Motor neuron (in vitro differentiated cells): ENCODE results near the gene FKBP9. TPM values are rescaled to one million over a fixed set of nuclear protein-coding genes. Genes with fewer than 3 reads are reported as not detected.
"Not testable (repeated sequence)": the region's sequence is repeated elsewhere in the genome, so short reads cannot be mapped to it uniquely, and the experiment has no call there.

Experiments used
- ATAC-seq, 8 experiments: fragments of 200-7000 bp; cut with Tn5 transposase; replicated peaks in 6 of 8; 2 replicates each; pipeline ENCODE4 v1.8.0; 2021; ENCODE audit warnings: mild to moderate bottlenecking in 8 of 8, moderate library complexity in 8 of 8
- H3K27ac ChIP-seq, 2 donors: fragments of 250-450 bp; sonication (Bioruptor Pico); 2 replicates each; pipeline ENCODE4 v1.9.0; 2021; ENCODE audit warnings: antibody characterized with exemption in 2 of 2, mild to moderate bottlenecking in 2 of 2, moderate library complexity in 1 of 2
- H3K4me1 ChIP-seq, 2 donors: fragments of 250-450 bp; sonication (Bioruptor Pico); replicated peaks in 1 of 2; 2 replicates each; pipeline ENCODE4 v1.6.1; 2021; ENCODE audit warnings: antibody characterized with exemption in 2 of 2, mild to moderate bottlenecking in 2 of 2, moderate library complexity in 1 of 2
- H3K4me3 ChIP-seq, 5 donors: fragments of 250-450 bp; sonication (Bioruptor Pico); 2 replicates each; pipeline ENCODE4 v1.9.0; 2021; ENCODE audit warnings: antibody characterized with exemption in 5 of 5, mild to moderate bottlenecking in 5 of 5, moderate library complexity in 4 of 5
- WGBS, 10 experiments: fragments of 450-650 bp; shearing (Covaris generic); methylation state at CpG; one replicate each; pipeline ENCODE4 v1.0.0; 2022; 5-methylcytosine and 5-hydroxymethylcytosine counted together
- in situ Hi-C, 9 experiments: fragments of 400-800 bp; cut with MboI; loops; one replicate each; pipeline ENCODE4 v1.15.0; 2021; ENCODE audit warnings: low sequenced_read_pairs in 9 of 9, low pct_unique_long_range_greater_than_20kb in 2 of 9; ENCODE audit not compliant: unreplicated experiment in 9 of 9
- total RNA-seq, 8 experiments: library from RNA; unstranded; fragments of 300-600 nt; gene quantifications; 2 replicates each; pipeline versions ENCODE4 v1.2.3 to v1.2.4, GENCODE V29; 2022

The FKBP9 gene
- total RNA-seq, 8 experiments from 2014 or later: 28.9 to 100 (median 40.4) TPM

DNA sequence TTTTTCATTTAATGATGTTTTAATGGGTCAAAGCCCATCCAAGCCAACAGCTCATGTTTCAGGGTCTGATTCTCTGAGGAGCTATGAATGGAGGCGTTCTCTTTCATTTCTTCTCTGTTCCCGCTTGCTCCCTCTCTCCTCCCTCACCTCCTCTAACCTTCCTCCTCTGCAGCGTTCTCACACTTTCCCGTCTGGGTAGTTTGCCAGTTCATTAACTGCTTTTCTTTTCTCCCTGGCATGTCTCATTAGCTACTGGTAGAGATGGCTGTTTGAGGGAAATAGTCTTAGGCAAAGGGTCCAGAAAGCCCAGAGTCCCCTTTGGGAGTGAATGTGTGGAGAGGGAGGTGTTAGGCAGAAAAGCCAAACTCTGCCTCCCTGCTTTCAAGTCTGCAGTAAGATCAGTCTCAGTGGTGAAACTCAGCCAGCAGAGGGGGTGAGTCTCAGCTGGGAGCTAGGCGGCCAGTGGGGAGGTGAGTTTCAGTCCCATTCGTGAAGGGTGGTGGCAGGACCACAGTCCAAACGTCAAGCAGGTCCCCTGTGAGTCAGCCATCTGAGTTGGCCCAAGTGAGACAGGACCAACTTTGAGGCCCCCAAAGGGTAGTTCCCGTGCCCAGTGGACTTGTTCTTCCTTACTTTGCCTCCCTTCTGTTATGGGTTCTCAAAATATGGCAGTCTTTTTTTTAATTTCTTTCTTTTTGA lies 7.4 kb downstream of the FKBP9 start:
- H3K4me1 ChIP-seq, H3K27ac ChIP-seq, in situ Hi-C loops, H3K4me3 ChIP-seq: not testable (repeated sequence)
- ATAC-seq: peak; percentile 46 to 99 (median 72)
- 13 to 100% (median 33%) methylated on average over 1 to 3 of the region's 8 CpGs; no CpG with 5 or more reads in 5 of the 10 experiments for WGBS, 10 experiments

- in situ Hi-C loops, H3K4me1 ChIP-seq, H3K27ac ChIP-seq, H3K4me3 ChIP-seq: not testable (repeated sequence)
- 100% methylated on average over 1 of the region's 5 CpGs; no CpG with 5 or more reads in 9 of the 10 experiments for WGBS, 10 experiments
- ATAC-seq: peak in 6 of 8 experiments; percentile 8 to 83 (median 59)
Observed at GRCh38 chr7:32966489-32967267, 9.4 kb downstream of the FKBP9 start.

DNA sequence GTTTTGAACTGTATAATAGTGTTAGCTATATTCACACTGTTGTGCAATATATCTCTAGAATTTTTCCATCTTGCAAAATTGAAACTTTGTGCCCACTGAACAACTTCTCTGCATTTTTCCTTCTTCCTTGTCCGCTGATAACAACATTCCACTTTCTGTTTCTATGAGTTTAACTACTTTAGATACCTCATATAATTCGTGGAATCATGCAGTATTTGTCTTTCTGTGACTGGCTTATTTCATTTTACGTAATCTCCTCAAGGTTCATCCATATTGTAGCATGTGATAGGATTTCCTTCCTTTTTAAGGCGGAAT lies 10.0 kb downstream of the FKBP9 start:
- H3K4me3 ChIP-seq, ATAC-seq, H3K4me1 ChIP-seq, H3K27ac ChIP-seq, in situ Hi-C loops: not testable (repeated sequence)
- WGBS, 10 experiments: 60 to 100% (median 90%) methylated on average over 1 to 4 of the region's 4 CpGs; no CpG with 5 or more reads in 2 of the 10 experiments

DNA sequence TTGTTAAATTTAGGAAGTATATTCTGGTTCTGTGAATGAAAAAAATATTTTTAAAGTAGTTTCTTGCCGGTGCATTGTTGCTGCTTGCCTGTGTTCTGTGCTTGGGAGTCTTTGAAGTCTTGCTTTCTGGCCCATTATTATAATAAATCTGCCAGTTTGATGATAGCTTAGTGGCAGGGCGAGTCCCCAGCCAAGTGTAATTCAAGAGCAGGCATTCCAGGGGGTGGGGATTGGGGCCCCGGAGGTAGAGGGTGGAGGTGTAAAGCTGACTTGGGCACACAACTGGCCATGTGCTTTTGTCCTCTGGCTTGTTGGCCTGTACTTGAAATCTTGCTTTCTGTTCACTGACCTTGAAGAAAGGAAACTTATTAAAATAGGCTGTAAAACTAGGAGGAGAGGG lies 14.7 kb downstream of the FKBP9 start:
- WGBS, 10 experiments: 83% methylated on average over 1 of the region's 3 CpGs; no CpG with 5 or more reads in 9 of the 10 experiments
- H3K4me1 ChIP-seq, H3K4me3 ChIP-seq, in situ Hi-C loops, H3K27ac ChIP-seq: not testable (repeated sequence)
- ATAC-seq: peak in 5 of 8 experiments; percentile 32 to 92 (median 79)

- ATAC-seq, H3K4me3 ChIP-seq, in situ Hi-C loops, H3K27ac ChIP-seq, H3K4me1 ChIP-seq: not testable (repeated sequence)
- 80 to 100% (median 100%) methylated on average over 1 to 2 of the region's 2 CpGs; no CpG with 5 or more reads in 4 of the 10 experiments for WGBS, 10 experiments
Observed at GRCh38 chr7:32977159-32977558, 19.9 kb downstream of the FKBP9 start.

DNA sequence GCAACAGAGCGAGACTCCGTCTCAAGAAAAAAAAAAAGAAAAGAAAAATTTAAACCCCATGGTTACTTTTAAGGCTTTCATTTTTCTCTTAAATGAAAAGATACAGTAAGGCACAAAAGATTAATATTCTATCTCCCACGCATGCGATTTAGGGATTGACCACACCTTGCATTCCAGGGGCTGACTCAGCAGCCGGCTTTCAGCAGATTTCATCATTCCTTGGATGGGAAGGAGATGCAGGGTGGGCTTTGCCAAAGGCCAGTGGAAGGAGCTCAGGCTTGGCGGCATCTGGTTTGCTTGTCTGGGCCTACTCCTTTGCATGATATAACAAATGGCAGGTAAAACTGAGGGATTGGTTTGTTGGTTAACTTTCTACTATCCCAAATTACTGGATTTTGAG lies 22.0 kb downstream of the FKBP9 start:
- WGBS, 10 experiments: 30 to 100% (median 93%) methylated on average over 1 to 6 of the region's 6 CpGs; no CpG with 5 or more reads in 3 of the 10 experiments
- H3K4me3 ChIP-seq, H3K27ac ChIP-seq, in situ Hi-C loops, H3K4me1 ChIP-seq: not testable (repeated sequence)
- ATAC-seq: peak in 3 of 8 experiments; percentile 63 to 77 (median 67)

GRCh38 chr7:32979902-32980301 lies 22.7 kb downstream of the FKBP9 start:
- H3K27ac ChIP-seq, H3K4me3 ChIP-seq, H3K4me1 ChIP-seq, ATAC-seq, in situ Hi-C loops: not testable (repeated sequence)
- no CpG with 5 or more reads among the region's 2 CpGs for WGBS, 10 experiments

DNA sequence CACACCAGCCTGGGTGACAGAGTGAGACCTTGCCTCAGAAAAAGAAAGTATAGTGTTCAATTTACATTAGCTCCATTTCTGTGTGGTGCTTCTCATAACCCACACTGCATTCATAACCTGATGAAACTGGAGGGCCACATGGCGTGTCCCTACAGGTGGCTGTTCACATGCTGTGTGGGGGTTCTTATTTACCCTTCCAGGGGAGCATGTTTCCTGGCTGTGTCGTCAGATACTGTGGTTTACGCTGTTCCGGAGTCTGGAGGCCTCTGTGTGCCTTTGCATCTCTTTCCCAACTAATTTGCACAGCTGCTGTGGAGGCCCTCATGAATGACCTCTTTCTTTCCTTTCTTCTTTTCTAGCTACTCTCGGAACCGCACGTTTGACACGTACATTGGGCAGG lies 30.9 kb downstream of the FKBP9 start:
- no CpG with 5 or more reads among the region's 8 CpGs for WGBS, 10 experiments
- in situ Hi-C loops, H3K4me1 ChIP-seq, H3K4me3 ChIP-seq, H3K27ac ChIP-seq, ATAC-seq: not testable (repeated sequence)

GRCh38 chr7:32991068-32991585 lies 33.9 kb downstream of the FKBP9 start:
- H3K4me1 ChIP-seq, H3K27ac ChIP-seq, in situ Hi-C loops, H3K4me3 ChIP-seq: not testable (repeated sequence)
- no CpG with 5 or more reads among the region's 5 CpGs for WGBS, 10 experiments
- ATAC-seq: peak; percentile 25 to 87 (median 64)

DNA sequence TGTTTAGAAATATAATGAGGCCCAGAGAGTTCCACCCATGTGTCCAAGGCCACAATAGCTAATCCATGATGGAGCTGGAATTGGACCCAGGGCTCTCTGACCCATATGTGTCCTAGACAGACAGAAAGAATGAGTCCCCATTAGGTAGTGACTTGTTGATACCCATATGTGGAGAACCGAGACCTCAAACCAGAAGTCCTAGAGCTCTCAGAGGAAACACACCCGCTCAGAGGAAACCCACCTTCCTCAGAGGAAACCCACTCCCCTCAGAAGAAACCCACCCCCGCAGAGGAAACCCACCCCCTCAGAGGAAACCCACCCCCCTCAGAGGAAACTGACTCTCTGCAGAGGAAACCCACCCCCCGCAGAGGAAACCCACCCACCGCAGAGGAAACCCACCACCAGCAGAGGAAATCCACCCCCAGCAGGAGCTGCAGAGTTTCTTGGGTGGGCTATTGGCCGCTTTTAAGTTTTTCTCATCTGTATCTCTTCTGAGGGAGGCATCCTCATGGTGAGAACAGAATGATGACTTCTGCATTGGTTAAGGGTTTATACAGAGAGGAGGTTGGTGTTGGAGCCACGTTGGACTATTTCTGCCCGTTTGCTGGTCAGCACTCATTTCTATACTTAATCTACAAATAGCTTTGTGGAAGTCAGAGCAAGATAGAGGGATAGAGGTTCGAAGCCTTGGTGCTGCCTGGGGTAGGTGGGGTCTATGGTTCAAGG lies 34.9 kb downstream of the FKBP9 start:
- WGBS, 10 experiments: no CpG with 5 or more reads among the region's 9 CpGs
- ATAC-seq, H3K4me3 ChIP-seq, H3K4me1 ChIP-seq, in situ Hi-C loops, H3K27ac ChIP-seq: not testable (repeated sequence)

DNA sequence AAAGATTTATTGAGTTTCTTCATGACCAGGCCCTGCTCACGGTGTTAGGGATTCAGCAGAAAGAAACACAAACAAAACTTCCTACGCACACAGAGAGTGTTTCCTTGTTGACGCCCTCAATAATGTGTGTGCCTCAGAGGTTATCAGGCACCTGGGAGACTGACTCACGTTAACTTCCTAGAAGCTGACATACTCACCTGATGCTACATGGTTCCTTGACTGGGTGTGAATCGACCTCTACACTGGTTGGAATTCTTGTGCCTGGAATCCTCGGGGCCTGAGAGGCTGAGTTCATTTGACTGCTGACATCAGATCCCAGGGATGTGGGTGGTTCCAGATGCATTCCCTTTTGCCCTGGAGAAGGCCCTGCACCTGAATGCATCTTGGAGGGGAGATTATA lies 35.5 kb downstream of the FKBP9 start:
- H3K4me1 ChIP-seq, H3K4me3 ChIP-seq, in situ Hi-C loops, H3K27ac ChIP-seq, ATAC-seq: not testable (repeated sequence)
- WGBS, 10 experiments: 100% methylated on average over 2 of the region's 6 CpGs; no CpG with 5 or more reads in 9 of the 10 experiments

GRCh38 chr7:32997956-32998355 lies 40.7 kb downstream of the FKBP9 start:
- in situ Hi-C loops, H3K4me3 ChIP-seq: not testable (repeated sequence)
- 0 to 71% methylated on average over 1 of the region's 4 CpGs; no CpG with 5 or more reads in 8 of the 10 experiments for WGBS, 10 experiments
- Histone ChIP-seq H3K4me1 (peaks cover 10 to 13% of the 10 kb centered on the region in 2 donors), H3K27ac (peak overlapping the region; percentile 83 to 85)
- peak in 1 of 8 experiments; percentile 65 for ATAC-seq
